ENCODE measurements around the gene KRTAP4-16.
"Not testable (repeated sequence)": the region's sequence is repeated elsewhere in the genome, so short reads cannot be mapped to it uniquely, and the experiment has no call there.

KRTAP4-16 gene

GRCh38 chr17:41101586-41102259, at the start of gene KRTAP4-16:
Gene KRTAP4-16 (minus strand): TSS chr17:41102209. CDS start chr17:41102209, 0 bp downstream.
- DNase-seq (ENCODE audit: low spot score) = no peak

GRCh38 chr17:41151525-41151924, 49.5 kb upstream of the KRTAP4-16 start:
- no peak for DNase-seq (ENCODE audit: low spot score)

GRCh38 chr17:41150026-41150425, 48.0 kb upstream of the KRTAP4-16 start:
- no peak for DNase-seq (ENCODE audit: low spot score)

GRCh38 chr17:41149652-41149985, 47.6 kb upstream of the KRTAP4-16 start, which contains the start of gene KRTAP4-5:
Gene KRTAP4-5 (minus strand): TSS chr17:41149825. CDS start chr17:41149767, 58 bp downstream.
- DNase-seq (ENCODE audit: low spot score) = no peak

GRCh38 chr17:41148971-41149651, 47.1 kb upstream of the KRTAP4-16 start:
- not testable (repeated sequence) for DNase-seq (ENCODE audit: low spot score)

- no peak for DNase-seq (ENCODE audit: low spot score)
Measured at GRCh38 chr17:41147531-41148204, 45.7 kb upstream of the KRTAP4-16 start.

GRCh38 chr17:41145261-41145660, 43.3 kb upstream of the KRTAP4-16 start:
- DNase-seq (ENCODE audit: low spot score) = no peak

GRCh38 chr17:41144846-41145245, 42.8 kb upstream of the KRTAP4-16 start:
- DNase-seq (ENCODE audit: low spot score) = no peak

GRCh38 chr17:41141361-41141760, 39.4 kb upstream of the KRTAP4-16 start:
- no peak for DNase-seq (ENCODE audit: low spot score)

GRCh38 chr17:41140360-41141131, 38.5 kb upstream of the KRTAP4-16 start, which contains the start of gene KRTAP4-6:
Gene KRTAP4-6 (minus strand): TSS chr17:41140544. CDS start chr17:41140487, 57 bp downstream.
- no peak for DNase-seq (ENCODE audit: low spot score)

- not testable (repeated sequence) for DNase-seq (ENCODE audit: low spot score)
Measured at GRCh38 chr17:41139865-41140264, 37.9 kb upstream of the KRTAP4-16 start.

GRCh38 chr17:41133880-41134735, 32.1 kb upstream of the KRTAP4-16 start:
- no peak for DNase-seq (ENCODE audit: low spot score)

GRCh38 chr17:41131979-41132378, 30.0 kb upstream of the KRTAP4-16 start:
- no peak for DNase-seq (ENCODE audit: low spot score)

GRCh38 chr17:41127371-41127770, 25.4 kb upstream of the KRTAP4-16 start:
- no peak for DNase-seq (ENCODE audit: low spot score)

- no peak for DNase-seq (ENCODE audit: low spot score)
Measured at GRCh38 chr17:41126412-41126811, 24.4 kb upstream of the KRTAP4-16 start.

GRCh38 chr17:41125064-41125463, 23.1 kb upstream of the KRTAP4-16 start:
- DNase-seq (ENCODE audit: low spot score) = no peak

- DNase-seq (ENCODE audit: low spot score) = not testable (repeated sequence)
Measured at GRCh38 chr17:41123991-41124371, 22.0 kb upstream of the KRTAP4-16 start, which contains the start of gene KRTAP4-12. Gene KRTAP4-12 (minus strand): TSS chr17:41124182. CDS start chr17:41124122, 60 bp downstream.

GRCh38 chr17:41123292-41123990, 21.4 kb upstream of the KRTAP4-16 start:
- not testable (repeated sequence) for DNase-seq (ENCODE audit: low spot score)

GRCh38 chr17:41121742-41122141, 19.7 kb upstream of the KRTAP4-16 start:
- DNase-seq (ENCODE audit: low spot score) = no peak
